Measurements from ENCODE around the gene KCNMA1.
A peak's percentile ranks its signal among the peaks of the same experiment; 100 is the strongest.

KCNMA1 gene

DNA sequence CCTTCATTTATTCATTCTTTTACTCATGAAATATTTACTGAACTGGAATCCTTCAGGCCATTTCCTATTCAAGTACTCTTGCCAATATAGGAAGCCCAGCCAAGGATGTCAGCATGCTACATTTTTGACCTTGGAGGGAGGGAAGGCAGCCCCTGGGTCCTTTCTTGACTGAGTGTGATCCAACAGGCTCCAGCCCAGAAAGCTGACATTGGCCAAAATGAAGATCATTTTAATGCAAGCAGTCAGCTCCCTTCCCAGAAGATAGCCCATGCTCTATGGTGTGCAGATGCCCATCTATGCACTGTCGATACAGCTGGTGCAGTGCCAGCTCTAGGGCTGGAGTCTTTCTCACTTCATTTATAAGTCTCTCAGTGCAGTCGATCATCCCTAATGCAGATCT lies 646.0 kb downstream of the KCNMA1 start:
- no peak for DNase-seq (ENCODE audit: low read depth, low spot score)

DNA sequence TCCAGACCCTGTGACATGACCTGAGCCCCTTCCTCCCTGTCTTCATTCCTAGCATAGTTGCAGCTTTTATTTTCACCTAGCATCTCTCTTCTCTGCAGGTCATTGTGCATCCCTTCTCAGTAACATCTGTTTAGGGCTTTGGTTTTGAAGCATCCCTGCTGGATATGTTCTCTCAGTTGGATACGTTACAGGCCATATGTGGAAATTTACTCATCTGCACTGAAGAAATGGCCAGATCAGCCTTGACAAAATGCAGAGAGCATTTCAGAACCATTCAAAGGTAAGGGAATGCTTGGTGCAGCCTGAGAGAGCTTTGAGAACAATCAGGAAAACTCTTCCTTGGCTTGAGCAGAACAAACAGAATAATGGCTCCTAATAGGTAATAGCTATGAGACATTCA lies 647.0 kb downstream of the KCNMA1 start:
- DNase-seq (ENCODE audit: low read depth, low spot score): no peak

DNA sequence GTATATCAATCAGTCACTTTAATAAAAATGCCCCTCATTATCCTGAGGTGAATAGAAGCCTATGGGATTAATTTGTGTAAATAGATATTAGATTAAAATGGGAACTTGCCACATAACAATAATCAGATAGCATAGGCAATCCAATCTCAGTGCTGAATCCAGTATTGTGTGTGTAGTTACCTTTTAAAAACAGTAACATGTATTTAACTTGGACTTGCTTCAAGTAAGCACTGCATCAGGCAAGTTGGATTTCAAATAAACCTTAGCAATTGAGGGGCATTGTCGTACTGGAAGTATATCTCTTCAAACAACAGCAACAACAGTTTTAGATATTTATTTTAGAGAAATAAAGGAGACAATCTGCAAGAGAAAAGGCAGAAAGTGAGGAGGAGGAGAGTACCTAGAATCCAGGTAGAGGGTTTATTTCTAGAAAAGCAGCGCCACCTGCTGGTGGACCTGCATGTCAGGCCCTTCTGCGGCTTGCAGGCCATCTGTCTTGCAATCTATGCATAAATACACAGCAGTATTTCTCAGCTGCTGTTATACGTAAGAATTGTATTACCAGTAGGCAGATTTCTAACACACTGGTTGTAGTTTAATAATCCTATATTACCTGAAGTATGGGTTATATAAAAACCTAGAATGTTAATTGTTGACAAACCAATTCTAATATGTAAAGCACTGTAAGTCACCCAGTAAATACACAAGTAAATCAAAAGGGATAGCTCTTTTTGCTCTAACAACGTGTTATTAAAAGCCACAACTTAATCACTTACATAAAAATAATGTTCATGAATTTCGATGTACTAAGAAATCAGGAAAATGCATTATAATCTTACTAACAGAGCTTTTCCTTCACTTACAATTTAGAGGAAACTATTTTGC lies 652.8 kb downstream of the KCNMA1 start:
- DNase-seq (ENCODE audit: low read depth, low spot score): peak; percentile 65

GRCh38 chr10:76983624-76984023 lies 654.0 kb downstream of the KCNMA1 start:
- DNase-seq (ENCODE audit: low read depth, low spot score): no peak

DNA sequence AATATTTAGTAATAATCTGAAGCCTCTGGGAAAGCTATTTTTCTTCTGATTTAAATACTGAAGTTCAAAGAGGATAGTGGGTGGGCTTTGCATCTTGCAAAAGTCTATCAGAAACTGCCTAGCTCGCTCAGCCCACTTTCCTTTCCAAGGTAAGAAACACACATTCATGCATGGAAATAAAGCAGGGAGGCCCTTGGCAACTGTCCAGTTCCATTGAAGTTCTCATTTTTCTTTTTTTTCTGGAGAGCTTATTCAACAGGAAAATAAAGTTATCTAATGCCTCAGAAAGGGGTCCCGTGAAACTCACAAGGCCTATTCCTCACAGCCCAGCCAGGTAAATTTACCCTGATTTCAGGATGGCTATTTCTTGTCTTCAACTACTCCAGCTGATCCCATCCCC lies 654.9 kb downstream of the KCNMA1 start:
- no peak for DNase-seq (ENCODE audit: low read depth, low spot score)

- DNase-seq (ENCODE audit: low read depth, low spot score): no peak
Observed at GRCh38 chr10:76981251-76981650, 656.4 kb downstream of the KCNMA1 start.

DNA sequence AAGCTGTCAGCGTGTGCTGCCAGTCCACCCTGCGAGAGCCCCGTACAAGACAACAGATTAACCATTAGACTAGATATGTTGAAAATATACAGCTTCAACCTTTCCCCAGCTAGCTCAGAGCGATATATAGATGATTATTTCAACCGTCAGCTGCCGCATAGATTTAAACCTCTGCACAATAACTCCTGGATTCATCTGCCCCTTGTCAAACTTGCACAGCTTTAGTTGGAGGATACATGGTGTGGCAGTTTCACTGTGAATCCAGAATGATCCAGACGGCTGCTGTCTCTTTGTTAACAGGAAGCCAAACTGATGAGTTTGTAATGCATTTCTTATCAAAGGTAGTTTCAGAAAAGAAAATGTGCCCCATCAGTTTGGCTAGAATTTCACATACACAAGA lies 659.7 kb downstream of the KCNMA1 start:
- no peak for DNase-seq (ENCODE audit: low read depth, low spot score)

GRCh38 chr10:76977046-76977445 lies 660.6 kb downstream of the KCNMA1 start:
- DNase-seq (ENCODE audit: low read depth, low spot score): no peak

GRCh38 chr10:76976142-76976541 lies 661.5 kb downstream of the KCNMA1 start:
- DNase-seq (ENCODE audit: low read depth, low spot score): no peak

DNA sequence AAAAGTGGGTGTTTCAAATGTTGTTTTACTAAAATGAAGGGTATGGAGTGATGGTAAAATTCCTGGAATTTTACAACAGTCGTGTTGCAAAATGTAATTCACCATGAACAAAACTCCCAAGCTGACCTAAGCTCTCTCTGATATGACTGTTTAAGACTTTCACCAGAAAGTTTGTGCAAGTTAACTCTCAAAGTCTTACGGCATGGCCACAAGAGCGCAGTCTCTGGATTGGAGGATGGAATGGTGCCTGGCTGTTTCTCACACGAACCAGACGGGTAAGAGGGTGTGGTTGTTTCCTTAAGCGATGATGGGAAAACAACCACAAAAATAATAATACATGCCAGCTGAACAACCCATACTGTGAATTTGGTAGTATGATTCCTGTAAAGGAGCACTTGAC lies 662.5 kb downstream of the KCNMA1 start:
- DNase-seq (ENCODE audit: low read depth, low spot score): no peak

- no peak for DNase-seq (ENCODE audit: low read depth, low spot score)
Observed at GRCh38 chr10:76974017-76974691, 663.5 kb downstream of the KCNMA1 start.

GRCh38 chr10:76973091-76974016 lies 664.3 kb downstream of the KCNMA1 start:
- no peak for DNase-seq (ENCODE audit: low read depth, low spot score)

DNA sequence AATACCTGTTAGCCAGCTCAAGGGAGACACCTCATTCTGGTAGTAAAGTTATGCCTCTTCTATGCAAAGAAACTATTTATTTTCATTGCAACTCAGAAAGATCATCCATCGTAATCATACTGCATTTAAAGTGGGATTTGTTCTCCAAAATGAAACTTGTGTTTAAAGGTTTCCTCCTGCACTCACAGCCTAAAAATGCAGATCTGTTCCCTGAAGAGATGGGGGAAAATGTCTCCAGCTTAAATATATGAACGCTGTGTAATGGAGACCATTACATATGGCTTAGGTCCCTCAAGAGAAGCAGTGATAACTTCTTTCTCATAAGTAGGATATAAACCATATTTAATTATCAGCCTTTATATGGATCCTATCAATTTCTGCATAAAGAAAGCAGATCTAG lies 665.1 kb downstream of the KCNMA1 start:
- DNase-seq (ENCODE audit: low read depth, low spot score): no peak

- no peak for DNase-seq (ENCODE audit: low read depth, low spot score)
Observed at GRCh38 chr10:76971547-76972170, 665.9 kb downstream of the KCNMA1 start.

GRCh38 chr10:76970711-76971519 lies 666.7 kb downstream of the KCNMA1 start:
- DNase-seq (ENCODE audit: low read depth, low spot score): no peak

- no peak for DNase-seq (ENCODE audit: low read depth, low spot score)
Observed at GRCh38 chr10:76969366-76969948, 668.2 kb downstream of the KCNMA1 start.

- DNase-seq (ENCODE audit: low read depth, low spot score): no peak
Observed at GRCh38 chr10:76968483-76968882, 669.1 kb downstream of the KCNMA1 start.

- DNase-seq (ENCODE audit: low read depth, low spot score): no peak
Observed at GRCh38 chr10:76962851-76963250, 674.8 kb downstream of the KCNMA1 start.

DNA sequence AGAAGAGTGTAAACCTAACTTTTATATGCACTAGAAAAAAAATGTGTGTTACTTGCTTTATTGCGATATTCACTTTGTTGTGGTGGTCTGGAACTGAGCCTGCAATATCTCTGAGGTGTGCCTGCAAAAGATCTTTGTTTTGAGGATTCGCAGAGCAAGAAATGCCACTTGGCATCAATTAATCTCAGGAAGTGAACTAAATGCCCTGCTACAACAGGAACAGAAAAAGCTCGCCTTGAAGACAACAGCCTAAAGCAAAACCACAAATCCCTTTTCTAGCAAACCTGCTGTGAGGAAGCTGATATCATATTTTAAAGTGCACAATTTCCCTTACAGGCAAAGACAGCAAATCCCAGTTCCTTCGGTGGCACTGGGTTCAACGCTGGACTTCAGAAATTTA lies 675.8 kb downstream of the KCNMA1 start:
- no peak for DNase-seq (ENCODE audit: low read depth, low spot score)

GRCh38 chr10:76959111-76959510 lies 678.5 kb downstream of the KCNMA1 start:
- no peak for DNase-seq (ENCODE audit: low read depth, low spot score)
